HG02943 (cell line): Measurements from ENCODE around the gene CTTNBP2.

Source experiments
- ATAC-seq: cut with Tn5 transposase; IDR thresholded peaks from one replicate; pipeline ENCODE4 v1.9.1; 2021; ENCODE audit warnings: mild to moderate bottlenecking, low read depth, moderate library complexity; ENCODE audit not compliant: unreplicated experiment

The CTTNBP2 gene

DNA sequence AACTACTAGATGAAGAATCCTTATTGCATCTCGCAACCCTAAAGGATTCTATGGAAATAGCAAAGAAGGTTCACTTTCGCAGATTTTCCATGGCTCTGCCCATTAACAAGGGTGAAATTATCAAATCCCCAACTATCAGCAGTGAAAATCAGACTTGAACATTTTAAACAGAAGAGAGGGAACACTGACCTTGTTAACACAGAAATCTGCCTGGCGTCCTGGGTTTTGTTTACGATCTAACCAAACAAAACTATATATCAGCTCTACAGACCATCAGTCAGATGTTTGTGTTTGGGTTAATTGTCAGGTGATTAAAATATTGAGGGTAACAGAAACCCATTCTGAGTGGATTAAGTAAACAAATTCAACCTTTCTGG, 1.9 kb downstream of the CTTNBP2 start:
- ATAC-seq = no peak

DNA sequence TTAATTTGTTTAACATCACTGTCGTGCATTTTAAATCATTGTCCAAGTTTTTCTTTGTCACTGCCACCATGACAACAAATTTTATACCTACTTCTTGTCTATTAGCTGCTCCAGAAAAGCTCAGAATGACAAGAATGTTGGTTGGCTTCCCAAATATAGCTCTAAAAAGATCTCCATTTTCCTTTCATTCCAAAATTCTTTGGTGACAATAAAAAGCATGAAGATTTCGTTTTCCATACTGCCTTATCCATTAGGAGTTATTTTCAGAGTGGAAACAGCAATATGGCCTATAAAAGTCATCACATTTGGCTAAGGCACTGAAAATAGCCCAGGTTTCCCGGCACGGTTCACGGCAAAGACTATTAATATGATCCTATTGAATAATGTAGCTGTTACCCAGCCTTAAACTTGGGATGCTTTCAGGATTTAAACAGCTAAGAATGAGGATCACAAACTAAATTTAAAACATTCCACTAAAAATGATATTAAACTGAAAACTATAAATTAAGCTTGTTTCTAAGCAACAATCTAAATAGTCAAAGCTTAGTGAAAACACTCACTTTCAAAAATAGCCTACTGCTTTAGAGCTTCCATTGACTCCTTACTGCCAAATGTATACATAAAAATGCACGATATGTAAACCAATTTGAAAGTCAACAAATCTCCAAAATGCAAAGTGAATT, 2.7 kb downstream of the CTTNBP2 start:
- ATAC-seq = no peak

DNA sequence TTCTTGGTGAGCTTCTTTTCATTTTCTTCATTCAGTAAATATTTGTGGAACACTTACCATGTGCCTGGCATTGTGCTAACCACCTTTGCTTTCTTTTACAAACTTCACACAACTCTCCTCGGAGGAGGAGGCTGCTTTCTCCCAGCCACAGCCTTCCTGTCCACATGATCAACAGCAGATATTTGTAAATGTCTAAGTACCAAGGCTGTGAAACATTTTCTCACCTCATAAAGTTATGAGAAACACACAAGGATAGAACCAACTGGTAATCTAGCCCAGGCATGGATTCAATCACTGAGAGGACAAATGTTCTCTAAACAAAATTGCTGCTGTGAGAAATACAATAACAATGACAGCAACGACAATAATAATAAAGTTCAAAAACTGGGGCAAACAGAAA, 3.9 kb downstream of the CTTNBP2 start:
- no peak for ATAC-seq

DNA sequence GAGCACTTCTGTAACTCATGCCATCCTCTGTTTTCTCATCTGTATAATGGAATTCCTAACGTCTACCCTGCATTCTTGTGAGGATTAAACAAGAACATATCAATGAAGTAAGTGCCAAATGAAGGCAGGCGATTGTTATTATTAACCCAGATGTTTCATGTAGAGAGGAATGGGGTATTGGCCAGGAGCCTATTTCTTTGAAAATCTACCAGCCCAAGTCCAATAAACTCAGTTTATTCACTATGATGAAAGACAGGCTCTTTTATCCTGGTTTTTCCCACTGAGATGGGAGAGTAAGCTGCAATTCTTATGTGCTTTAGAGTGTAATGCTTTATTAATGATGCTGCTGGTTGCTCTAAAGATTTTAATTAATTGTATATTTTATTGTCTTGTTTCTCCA, 9.6 kb downstream of the CTTNBP2 start:
- no peak for ATAC-seq

DNA sequence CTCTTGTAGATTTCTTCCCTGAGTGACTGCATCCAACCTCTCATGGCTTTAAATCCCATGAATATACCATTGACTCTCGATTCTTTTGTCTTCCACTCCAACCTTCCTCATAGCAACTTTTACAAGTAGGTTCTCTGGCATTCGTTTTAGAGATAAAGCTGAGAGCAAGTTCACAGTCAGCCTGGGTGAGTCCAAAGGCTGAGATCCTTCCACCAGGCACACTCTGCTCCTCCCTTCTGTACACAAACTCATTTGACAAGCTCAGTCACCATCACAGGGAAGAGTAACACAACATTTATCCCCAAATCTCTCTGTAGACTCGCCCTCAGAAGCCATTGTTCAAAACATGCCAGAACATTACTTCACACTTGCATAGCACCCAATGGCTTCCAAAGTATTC, 10.9 kb downstream of the CTTNBP2 start:
- ATAC-seq = no peak

DNA sequence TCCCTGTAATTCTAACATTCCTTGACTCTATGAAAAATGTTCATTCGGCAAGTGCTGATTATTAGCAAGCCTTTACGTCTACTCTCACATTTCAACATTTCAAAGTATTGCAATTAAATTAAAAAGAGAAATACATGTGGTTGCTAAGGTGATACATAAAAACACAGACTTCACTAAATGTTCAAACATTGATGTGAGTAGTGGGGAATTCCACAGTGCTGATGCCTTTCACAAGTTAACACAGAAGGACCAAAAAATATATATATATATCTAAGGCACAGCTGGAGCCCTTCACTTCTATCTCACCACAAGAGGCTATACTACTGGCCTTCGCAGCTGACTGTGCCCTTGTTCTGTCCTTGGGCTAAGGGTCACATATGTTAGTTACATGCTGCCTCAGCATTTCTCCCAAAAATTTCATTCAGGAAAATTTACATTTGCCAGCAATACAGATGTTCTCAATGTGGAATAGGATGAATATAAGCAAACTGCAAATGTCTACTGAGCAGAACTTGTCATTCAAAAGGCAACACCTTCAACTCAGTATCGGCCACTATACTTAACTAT, 13.9 kb downstream of the CTTNBP2 start:
- ATAC-seq = no peak

DNA sequence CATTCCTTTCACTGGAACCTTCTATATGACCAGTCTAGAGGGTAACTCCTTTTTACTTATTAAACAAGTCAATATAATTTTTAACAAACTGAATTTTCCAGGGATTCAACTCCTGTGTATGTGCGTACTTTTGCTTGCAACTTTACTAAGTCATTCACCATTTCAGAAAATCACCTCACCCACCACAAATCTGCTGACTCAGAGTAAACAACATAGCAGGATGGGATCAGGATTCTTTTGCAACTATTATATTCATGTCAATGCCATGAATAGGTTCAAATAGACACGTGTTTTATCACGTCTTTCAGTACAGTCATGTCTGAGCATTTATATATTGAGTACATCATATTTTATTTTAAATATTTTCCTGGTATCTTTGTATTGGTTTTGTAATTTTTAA, 14.5 kb downstream of the CTTNBP2 start:
- no peak for ATAC-seq

DNA sequence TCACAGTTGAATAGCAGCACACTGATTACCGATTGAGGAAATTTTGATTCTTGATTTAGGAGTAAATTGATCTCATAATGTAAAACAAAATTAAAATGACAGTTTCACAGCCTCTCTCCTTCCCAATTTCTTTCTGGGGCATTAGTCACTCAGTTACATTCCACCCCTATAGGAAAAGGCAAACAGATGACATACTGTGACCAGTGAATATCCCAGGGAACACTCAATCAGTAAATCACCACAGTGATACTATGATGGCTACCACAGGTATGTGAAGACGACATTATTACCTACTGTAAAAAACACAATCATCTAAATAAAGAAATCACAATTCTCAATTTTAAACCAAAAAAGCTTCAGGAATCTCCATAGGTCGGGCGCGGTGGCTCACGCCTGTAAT, 15.5 kb downstream of the CTTNBP2 start:
- ATAC-seq = no peak

DNA sequence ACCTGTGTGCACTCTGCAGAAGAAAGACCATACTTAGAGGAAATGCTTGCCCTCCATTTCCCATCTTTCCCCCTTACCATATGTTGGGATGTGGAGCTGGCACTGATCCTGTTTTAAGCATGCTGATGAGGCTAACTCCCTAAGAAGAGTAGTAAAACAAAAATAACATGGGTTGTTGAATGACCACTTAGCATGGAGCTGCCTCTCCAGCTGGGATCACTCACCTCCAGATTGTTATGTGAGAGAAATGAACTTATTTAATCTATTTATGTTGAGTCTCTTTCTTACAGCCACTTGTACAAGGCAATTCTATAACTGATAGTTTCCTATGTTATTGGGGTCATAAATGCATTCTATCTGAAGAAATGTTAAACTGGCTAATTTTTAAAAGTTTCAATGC, 17.0 kb downstream of the CTTNBP2 start:
- ATAC-seq = no peak

DNA sequence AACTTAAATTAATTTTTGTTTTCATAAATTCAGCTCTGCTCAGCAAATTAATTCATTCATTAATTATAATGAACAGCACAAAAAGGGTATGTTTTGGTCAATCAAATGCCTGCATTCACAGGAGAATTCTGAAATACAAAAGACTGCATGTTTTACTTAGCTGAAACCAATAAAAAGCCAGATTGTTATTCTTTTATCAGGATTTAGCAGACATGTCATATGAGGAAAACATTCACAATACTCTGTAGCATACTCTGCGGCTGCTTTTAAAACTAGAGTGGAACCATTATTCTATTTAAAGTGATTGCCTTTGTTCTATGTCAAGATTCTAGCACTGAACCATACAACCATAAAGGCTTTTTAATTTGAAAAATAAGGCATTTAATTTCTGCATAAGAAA, 19.1 kb downstream of the CTTNBP2 start:
- ATAC-seq = no peak

DNA sequence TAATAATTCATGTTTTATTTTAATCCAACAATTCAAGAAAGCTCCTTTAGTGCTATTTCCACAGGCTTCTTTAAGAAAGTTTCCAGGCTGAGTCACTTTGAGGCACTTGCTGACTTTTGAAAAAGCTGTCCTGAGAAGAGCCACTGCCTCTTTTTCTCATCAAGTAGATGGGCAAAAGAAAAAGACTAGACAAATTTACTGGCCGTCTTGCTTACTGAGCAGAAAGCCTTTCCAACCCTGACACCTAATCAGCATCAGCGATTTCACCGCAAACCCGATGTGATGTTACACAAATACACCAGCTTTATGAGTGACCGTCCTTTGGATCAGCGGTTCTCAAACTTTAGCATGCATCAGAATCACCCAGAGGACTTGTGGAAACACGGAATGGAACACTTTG, 24.3 kb downstream of the CTTNBP2 start:
- no peak for ATAC-seq

DNA sequence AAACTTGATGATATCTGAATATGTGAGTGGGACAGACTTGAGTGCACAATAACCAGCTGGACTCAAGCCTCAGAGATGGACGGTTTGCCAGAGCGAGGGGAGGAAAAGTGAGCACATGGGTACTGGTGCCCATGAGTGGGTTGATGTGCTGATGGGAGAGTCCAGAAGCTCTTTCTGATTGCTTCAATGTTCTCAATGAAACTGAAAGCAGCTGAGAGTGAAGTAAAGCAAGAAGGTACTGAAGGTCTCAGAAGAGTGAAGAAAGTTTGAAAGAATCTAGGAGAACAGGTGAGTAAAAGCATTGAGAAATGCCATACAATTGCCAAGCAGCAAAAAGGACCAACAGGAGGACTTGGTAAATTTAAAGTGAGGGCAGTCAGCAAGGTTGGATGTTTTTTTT, 28.6 kb downstream of the CTTNBP2 start:
- ATAC-seq = no peak

DNA sequence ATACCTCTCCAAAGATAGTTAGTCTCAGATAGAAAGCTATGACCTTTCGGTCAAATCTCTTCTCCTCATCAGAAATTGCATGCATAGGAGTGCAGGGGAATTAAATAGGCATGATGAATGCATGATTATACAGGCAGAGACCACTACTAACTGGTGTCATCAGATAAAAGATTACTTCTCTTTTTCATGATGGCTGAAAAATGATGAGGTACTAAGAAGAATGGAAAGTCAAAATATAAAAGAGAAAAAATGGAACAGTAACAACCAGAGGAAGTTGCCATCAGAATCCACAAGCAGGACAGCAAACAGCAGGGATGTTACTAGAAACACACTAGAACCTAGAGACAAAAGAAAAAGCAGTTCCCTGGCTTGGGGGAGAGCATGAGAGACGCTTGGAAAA, 31.6 kb downstream of the CTTNBP2 start:
- ATAC-seq = no peak

DNA sequence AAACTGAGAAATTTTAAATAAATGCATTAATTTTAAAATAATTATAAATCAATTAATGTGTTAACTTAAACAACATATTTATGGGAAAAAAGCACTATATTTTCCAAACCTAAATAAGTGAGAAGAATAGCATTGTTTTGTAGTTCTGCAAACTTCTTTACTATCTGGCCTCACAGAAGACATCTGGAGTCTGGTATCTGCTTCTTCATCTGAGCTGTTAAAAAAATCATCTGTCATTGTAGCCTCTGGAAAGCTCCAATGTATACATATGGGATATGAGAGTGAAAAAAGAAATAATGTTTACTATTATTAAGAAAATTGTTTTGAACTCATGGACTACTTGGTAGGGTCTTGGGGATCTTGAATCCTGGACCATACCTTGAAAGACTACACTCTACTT, 32.2 kb downstream of the CTTNBP2 start:
- no peak for ATAC-seq

DNA sequence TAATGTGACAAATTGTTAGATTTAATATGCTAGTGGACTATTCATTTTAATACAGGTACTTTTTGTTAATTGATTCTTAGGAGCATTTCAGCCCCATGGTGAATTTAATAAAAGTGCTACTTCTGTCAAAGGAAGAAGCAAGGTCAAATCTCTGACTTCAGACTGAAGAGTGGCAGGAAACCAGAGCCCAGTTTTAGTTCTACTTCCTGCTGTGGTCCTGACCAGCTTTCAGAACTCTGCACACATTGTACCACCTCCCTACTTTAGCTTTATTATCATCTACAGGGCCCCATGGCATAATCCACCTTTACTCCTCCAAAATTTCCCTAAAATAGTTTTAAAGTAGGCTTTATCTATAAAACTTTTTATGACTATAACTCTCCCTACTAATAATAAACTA, 33.7 kb downstream of the CTTNBP2 start:
- no peak for ATAC-seq

DNA sequence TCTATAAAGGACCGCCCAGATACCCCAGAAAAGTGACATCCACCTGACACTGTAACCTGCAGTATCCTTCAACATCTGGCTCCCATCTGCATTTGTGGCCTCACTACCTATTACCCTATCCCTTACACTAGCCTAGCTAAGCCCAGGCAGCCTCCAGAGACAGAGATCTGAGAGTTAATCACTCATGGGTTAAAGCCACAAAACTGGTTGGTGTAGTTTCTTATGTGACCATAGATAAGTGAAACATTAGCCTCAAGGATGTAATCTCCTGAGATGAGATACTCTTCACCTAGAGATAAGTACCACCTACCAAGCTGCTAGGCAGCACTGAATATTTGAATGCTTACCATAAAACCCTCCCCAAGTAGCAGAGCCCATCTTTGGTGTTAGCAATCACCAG, 35.4 kb downstream of the CTTNBP2 start:
- peak; percentile 98 for ATAC-seq

DNA sequence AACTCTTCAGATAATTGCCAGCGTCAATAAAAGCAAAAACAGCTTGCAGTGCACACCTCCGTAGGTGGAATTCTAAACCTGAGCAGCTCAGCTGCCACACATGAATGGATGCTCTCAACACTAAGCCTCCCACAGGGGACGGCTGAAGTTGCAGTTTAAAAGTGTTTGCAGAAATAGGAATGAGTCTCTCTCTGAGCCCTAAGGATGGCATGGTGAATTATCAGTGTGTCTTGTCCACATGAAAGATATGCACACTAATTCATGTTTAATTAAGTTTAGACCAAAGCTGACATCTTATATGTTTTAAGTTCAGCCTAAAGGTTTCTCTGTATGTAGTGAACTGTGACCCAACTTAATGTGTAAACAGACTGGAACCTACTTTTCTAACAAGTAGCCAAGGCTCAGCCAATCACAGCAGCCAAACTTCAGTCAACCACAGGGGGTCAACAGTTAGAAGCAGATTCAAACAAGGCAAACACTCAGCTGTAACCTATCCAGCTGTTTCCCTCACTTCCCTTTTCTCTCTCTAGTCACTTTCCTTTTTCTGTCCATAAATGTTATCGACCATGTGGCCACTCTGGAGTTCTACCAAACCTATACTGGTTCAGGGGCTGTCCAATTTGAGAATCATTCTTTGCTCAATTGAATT, 38.1 kb downstream of the CTTNBP2 start:
- ATAC-seq = no peak

DNA sequence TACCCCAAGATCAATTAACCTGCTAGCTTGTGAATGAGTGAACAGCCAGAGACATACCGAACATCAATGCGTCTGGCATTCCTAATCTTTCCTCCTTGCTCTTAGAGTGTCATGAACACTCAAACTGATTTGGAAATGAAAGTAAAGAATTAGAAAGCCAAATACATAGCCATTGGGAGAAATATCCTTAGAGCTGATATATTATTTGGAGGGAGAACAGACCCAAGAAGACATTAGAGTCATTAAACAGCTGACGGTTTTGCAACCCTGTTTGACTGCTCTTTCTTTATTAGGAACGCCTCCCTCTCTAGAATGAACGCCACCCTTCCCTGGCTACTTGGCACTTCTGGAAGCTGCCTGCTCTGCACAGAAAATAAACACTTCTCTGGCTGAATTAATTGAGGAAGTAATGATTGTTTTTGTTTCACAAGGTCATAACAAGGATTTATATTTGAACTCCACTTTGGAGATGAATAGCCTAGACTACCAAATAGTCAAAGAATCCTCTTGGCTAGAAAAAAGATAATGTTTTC, 42.8 kb downstream of the CTTNBP2 start:
- ATAC-seq = no peak

DNA sequence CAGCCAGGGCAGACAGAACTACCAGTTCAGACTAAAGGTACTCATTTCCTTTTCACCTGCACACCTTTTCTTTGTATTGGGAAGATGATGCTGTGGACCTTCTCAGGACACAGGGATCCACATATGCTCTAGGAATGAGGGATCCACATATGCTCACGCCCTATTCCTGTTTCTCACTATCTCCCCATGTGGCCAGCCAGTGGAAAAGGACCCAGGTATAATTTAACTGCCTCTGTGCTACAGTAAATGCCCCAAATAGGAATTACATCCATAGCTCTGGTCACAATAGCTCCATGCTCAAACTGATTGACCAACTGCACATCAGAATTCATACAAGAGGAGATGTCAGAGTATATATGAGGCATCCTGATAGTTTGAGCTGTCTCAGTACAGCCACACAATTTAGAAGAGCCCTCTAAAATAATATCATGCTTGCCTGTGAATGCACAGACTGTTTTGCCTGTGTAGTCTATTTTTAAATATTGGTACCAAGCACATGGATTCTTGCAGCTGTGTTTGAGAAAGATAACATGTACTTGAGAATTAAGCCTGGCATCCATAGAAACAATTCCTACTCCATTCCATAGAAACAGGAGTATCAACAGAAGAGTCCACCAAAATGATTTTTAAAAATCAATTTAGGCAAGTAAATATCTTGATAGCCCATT, 43.7 kb downstream of the CTTNBP2 start:
- no peak for ATAC-seq

DNA sequence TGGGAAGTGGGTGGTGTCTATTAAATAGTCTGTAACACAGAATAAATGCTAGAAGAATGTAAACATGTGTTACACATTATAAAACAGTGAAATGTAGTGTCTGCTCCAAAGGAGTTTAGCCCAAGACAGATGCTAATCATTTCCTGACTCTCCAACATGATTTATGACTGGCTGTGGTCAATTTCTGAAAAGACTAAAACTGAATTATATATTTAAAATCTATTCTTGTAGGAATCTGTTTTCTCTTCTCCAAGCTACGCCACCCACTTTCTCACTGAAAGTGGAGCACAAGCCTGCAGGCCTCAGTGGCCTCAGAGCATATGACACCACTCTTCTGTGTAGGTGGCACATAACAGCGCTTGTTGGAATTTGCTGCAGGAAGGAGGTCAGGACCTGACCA, 44.4 kb downstream of the CTTNBP2 start:
- ATAC-seq = no peak

DNA sequence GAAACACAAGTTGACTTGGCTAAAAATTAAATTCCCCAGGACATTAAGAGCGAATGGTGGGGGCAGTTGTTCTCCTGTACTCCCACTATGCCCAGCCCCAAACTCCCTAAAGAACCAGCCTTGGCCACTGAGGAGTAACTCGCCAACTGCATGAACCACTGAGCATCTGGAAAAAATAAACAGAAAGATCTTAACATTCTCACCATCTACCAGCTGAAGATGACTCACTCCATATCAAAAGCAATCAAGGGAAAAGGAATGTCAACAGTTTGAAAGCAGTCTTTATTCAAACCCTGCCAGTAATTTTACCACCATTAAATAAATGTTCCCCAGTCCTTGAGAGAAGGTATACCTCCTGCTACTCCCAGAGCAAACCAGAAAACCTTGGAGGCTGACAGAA, 45.4 kb downstream of the CTTNBP2 start:
- ATAC-seq = no peak

DNA sequence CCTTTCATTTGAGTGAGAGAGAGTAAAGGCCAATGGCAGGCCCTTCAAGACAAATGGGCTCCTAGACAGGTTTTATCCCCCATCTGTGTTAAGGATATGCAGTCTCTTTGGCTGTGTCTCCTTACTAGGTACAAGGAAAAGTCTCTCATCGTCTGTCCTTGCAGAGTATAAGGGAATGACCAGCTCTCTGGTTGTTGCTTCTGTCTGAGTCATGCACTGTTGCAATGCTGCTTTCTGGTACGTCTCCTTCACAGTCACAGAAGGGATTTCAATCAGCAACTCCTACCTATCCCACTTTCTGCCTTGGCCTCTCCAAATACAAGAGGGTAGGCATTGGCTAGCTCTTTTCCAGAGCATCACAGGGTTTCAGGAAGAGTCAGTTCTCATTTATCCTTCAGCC, 48.1 kb downstream of the CTTNBP2 start:
- ATAC-seq = no peak
